Left lung (tissue), 10 donors: Measurements from ENCODE around the gene NUDT1. TPM values are rescaled to one million over a fixed set of nuclear protein-coding genes. Genes with fewer than 3 reads are reported as not detected.

ENCODE experiments used
- ATAC-seq: fragments of 200-7000 bp; cut with Tn5 transposase; one replicate; pipeline ENCODE4 v1.9.1; 2020; ENCODE audit warnings: moderate library complexity
- DNase-seq, 4 donors: peaks; one replicate each; pipeline ENCODE4 v3.0.0-alpha.2; 2013 to 2020
- H3K27ac ChIP-seq, 2 donors: fragments of 200-600 bp; sonication (generic) in 1 of 2; one replicate each; pipeline versions ENCODE4 v1.5.0 to v1.8.0; 2020 to 2021
- H3K27me3 ChIP-seq, 2 donors: fragments of 200-600 bp; sonication (generic) in 1 of 2; one replicate each; pipeline versions ENCODE4 v1.5.0 to v1.8.0; 2020 to 2021
- H3K36me3 ChIP-seq, 2 donors: fragments of 200-600 bp; sonication (generic) in 1 of 2; one replicate each; pipeline versions ENCODE4 v1.5.0 to v1.8.0; 2020 to 2021
- H3K4me1 ChIP-seq, 2 donors: fragments of 200-600 bp; one replicate each; pipeline ENCODE4 v1.8.0; 2021
- H3K4me3 ChIP-seq, 2 donors: fragments of 200-600 bp; sonication (generic) in 1 of 2; one replicate each; pipeline versions ENCODE4 v1.5.0 to v1.8.0; 2020 to 2021; ENCODE audit warnings: mild to moderate bottlenecking in 1 of 2
- H3K9me3 ChIP-seq, 2 donors: fragments of 200-600 bp; sonication (generic) in 1 of 2; one replicate each; pipeline versions ENCODE4 v1.5.0 to v1.8.0; 2020 to 2021
- intact Hi-C, 2 donors: fragments of 100-400 bp; cut with DNase I; formaldehyde crosslinking; loops; one replicate each; pipeline versions ENCODE4 v1.11.2 to v1.14.2; 2022
- polyA plus RNA-seq, 6 donors: library from polyadenylated mRNA; unstranded; fragments of 120-200 nt; gene quantifications; one replicate each; pipeline ENCODE4 v1.2.1, GENCODE V29; 2013; ENCODE audit not compliant: insufficient read length in 6 of 6
- total RNA-seq, 2 donors: library from RNA; stranded (reverse); fragmentation: NEBNext Ultra II Directional; extraction: Animal tissue kit (Norgen Biotek cat#: 25700); gene quantifications; one replicate each; pipeline ENCODE4 v1.2.1, GENCODE V29; 2021
- TF ChIP-seq, protein P1 (sequence below), 2 donors: fragments of 200-600 bp; sonication (generic) in 1 of 2; IDR thresholded peaks; one replicate each; pipeline versions ENCODE4 v1.5.0 to v1.8.0; 2021; ENCODE audit warnings: antibody characterized with exemption in 2 of 2
- donor health status: DM: no; HTN: yes; CAD: no.
- donor health status: DM: no; HTN: no; CAD: no.

Gene NUDT1
- total and polyA plus RNA-seq, 8 donors: 13.1 to 26.3 (median 19.7) TPM

DNA sequence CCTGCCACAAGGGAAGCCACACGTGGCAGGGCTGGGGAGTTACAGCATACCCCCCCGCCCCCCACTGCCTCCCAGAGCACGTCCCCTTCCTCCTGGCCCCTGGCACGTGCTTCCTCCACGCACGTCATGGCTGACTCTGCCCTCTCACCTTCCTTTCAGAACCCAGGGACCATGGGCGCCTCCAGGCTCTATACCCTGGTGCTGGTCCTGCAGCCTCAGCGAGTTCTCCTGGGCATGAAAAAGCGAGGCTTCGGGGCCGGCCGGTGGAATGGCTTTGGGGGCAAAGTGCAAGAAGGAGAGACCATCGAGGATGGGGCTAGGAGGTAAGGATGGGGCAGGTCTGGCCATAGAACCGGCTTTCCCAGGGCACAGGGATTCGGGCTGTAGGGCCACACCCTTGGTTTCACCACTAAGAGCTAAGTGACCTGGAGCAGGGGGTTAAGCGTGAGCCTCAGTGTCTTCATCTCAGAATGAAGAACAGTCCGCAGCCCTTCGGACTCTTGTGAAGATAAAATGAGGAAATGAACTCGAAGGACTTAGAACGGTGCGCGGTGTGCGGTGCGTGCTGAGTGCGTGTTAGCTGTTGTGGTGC lies 2.5 kb downstream of the NUDT1 start:
- Histone ChIP-seq H3K27ac (no peak overlapping the region), H3K9me3 (no peaks in the 10 kb centered on the region), H3K36me3 (peaks cover 0 to 2% of the 10 kb centered on the region in 2 donors), H3K27me3 (no peaks in the 10 kb centered on the region), H3K4me1 (peaks cover 21 to 53% of the 10 kb centered on the region in 2 donors), H3K4me3 (no peak overlapping the region)
- DNase-seq (peak in 1 of 4 donors; percentile 62), ATAC-seq (no peak)
- intact Hi-C loops: loop anchor here in 1 of 2 donors (10.0 kb wide), 2 partner anchors 70 to 100 kb away; partner anchors contain the start of gene SNX8
- TF ChIP-seq, protein P1, sequence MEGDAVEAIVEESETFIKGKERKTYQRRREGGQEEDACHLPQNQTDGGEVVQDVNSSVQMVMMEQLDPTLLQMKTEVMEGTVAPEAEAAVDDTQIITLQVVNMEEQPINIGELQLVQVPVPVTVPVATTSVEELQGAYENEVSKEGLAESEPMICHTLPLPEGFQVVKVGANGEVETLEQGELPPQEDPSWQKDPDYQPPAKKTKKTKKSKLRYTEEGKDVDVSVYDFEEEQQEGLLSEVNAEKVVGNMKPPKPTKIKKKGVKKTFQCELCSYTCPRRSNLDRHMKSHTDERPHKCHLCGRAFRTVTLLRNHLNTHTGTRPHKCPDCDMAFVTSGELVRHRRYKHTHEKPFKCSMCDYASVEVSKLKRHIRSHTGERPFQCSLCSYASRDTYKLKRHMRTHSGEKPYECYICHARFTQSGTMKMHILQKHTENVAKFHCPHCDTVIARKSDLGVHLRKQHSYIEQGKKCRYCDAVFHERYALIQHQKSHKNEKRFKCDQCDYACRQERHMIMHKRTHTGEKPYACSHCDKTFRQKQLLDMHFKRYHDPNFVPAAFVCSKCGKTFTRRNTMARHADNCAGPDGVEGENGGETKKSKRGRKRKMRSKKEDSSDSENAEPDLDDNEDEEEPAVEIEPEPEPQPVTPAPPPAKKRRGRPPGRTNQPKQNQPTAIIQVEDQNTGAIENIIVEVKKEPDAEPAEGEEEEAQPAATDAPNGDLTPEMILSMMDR (IDR thresholded peaks at IDR 0.05): no peak

DNA sequence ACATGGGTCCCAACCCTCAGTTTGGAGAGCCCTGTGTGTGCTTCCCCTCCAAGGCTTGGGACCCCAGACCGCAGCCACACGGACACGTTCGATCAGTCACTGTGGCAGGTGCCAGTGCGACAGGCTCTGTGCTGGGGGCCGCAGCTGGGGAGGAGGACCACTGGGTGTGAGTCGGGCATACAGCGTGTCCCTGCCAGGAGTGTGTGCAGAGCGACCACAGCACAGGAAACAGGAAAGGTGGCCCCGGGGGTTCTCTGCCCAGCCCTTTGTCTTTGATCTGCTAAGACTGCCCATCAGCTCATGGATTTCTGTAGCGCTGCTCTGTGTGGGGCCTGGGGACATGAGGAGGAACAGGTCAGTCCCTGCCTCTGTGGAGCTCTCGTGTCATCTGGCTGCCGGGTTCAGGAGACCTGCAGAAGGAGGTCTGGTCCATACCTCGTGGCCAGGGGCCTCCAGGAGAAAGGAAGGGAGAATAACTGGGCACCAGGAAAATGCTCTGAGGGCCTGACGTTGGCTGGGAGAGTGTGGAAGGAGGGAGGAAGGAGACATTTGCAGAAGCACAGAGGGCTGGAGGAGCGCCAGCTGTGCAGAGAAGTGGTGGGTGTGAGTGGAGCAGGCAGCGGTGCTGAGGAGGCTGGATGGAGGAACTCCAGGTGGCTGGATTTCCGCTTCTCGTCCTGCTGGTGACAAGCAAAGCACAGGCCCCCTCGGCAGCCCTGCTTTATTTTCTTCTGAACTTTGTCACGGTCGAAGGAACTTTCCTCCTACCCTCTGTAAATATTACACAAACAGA lies 4.1 kb downstream of the NUDT1 start:
- DNase-seq (peak in 3 of 4 donors; percentile 19 to 80 (median 69)), ATAC-seq (peak; percentile 7)
- no peak overlapping the region for H3K4me3 ChIP-seq
- H3K9me3 ChIP-seq: no peaks in the 10 kb centered on the region
- H3K27me3 ChIP-seq: no peaks in the 10 kb centered on the region
- H3K36me3 ChIP-seq: peaks cover 0 to 6% of the 10 kb centered on the region in 2 donors
- TF ChIP-seq, protein P1 (IDR thresholded peaks at IDR 0.05): no peak
- H3K27ac ChIP-seq: no peak overlapping the region
- intact Hi-C loops: loop anchor here in 1 of 2 donors (10.0 kb wide), 2 partner anchors 69 to 99 kb away; partner anchors contain the start of gene SNX8
- H3K4me1 ChIP-seq: peaks cover 16 to 49% of the 10 kb centered on the region in 2 donors

DNA sequence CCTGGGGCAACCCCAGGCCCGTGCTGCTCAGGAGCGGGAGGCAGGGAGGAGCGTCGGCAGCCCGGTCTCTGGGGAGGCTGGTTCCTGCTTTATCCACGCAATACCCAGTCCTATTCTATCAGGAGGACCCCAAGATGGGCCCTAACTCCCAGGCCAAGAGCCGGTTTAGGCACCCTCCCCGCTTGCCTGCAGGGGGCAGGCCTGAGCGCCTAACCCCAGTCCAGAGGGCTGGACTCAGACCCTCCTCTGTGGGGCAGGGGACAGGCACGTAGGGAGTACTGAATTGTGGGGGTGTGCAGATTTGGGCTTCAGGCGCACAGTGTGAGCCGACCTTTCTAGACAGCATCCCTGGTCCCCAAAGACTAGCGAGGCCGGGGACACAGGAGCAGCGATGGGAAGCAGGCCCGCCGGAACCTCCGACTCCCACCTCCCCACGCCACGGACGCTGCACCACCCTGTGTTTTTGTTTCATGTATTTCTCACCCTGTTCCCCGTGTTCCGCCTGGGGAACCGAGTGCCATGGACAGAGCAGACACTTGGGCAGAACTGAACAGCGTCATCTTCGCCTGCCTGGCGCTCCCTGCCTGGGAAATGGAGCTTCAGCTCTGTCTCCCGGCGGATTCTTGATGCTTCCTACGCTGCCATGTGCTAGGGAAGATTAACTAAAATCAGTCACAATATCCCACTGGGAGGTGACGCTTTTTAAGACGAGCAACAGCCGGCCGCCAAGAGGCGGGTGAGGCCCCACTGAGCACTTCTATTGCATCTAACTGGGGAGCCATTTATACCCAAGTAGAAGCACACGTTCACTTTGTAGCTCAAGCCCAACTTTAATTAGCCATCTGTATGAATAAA lies 5.3 kb downstream of the NUDT1 start:
- Histone ChIP-seq H3K27me3 (no peaks in the 10 kb centered on the region), H3K4me3 (no peak overlapping the region), H3K9me3 (no peaks in the 10 kb centered on the region), H3K4me1 (peaks cover 14 to 42% of the 10 kb centered on the region in 2 donors), H3K27ac (no peak overlapping the region), H3K36me3 (peaks cover 0 to 11% of the 10 kb centered on the region in 2 donors)
- intact Hi-C loops: loop anchor here in 1 of 2 donors (10.0 kb wide), 2 partner anchors 67 to 97 kb away; partner anchors contain the start of gene SNX8
- ATAC-seq (peak; percentile 31), DNase-seq (peak in 2 of 4 donors; percentile 18 to 76)
- TF ChIP-seq, protein P1 (IDR thresholded peaks at IDR 0.05): peak; percentile 49 to 66

DNA sequence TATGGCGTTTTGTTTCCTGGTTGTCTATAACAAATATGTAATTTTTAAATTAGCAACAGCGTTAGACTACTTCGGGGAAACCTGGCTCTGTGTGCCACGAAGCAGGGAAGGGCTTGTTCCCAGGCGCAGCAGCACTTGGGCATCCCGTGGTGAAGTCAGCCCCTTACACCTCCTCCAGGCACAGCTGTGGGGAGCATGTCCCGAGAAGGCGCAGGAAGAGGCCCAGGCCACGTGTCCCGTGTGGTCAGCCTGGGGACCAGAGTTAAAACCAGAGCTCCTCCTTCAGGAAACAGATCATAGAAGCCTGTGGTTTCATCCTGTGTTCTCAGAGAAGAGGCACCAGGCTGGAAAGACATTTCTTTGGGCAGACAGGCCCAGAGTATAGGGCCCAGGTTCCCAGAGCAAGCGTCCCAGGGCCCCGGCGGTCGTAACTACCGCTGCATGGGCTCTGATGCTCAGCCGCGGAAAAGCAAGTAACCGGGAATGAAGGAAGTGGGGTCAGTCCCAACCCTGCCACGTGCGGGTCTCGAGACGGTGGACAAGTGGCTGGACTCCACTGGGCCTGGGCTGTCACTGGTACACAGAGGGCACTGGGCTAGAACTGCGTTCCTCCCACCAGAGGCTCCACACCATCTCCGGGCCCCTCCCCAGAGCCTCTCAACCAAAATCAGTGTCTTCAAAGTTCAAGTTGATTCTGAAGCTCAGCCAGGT lies 7.1 kb downstream of the NUDT1 start:
- Histone ChIP-seq H3K9me3 (no peaks in the 10 kb centered on the region), H3K36me3 (peaks cover 0 to 21% of the 10 kb centered on the region in 2 donors), H3K27me3 (no peaks in the 10 kb centered on the region), H3K4me1 (peaks cover 8 to 30% of the 10 kb centered on the region in 2 donors), H3K4me3 (no peak overlapping the region), H3K27ac (peak overlapping the region in 1 of 2 donors; percentile 79)
- intact Hi-C loops: loop anchor here in 1 of 2 donors (10.0 kb wide), 2 partner anchors 66 to 96 kb away; partner anchors contain the start of gene SNX8
- peak; percentile 63 for ATAC-seq
- peak in 3 of 4 donors; percentile 28 to 87 (median 83) for DNase-seq
- TF ChIP-seq, protein P1 (IDR thresholded peaks at IDR 0.05): no peak
